HFF-Myc (cell line): ENCODE results near the gene SLC39A12.

Experiments
- DNase-seq: peaks from one replicate; pipeline ENCODE4 v3.0.0-alpha.2; 2011; ENCODE audit warnings: low read depth; ENCODE audit errors: extremely low read depth
- H3K4me3 ChIP-seq: replicated peaks from 2 replicates; pipeline ENCODE4 v1.5.1; 2011; ENCODE audit warnings: low read depth, mild to moderate bottlenecking, control low read depth, low read length
- CTCF ChIP-seq: IDR thresholded peaks from 2 replicates; pipeline ENCODE4 v1.5.1; 2012; ENCODE audit warnings: mild to moderate bottlenecking, low read depth, low read length, control low read depth; ENCODE audit errors: missing control alignments

The SLC39A12 gene

GRCh38 chr10:17961551-17962422 is 10.1 kb downstream of the SLC39A12 start:
- H3K4me3 ChIP-seq = no peak overlapping the region
- no peak for TF ChIP-seq CTCF
- no peak for DNase-seq

- no peak for TF ChIP-seq CTCF
- DNase-seq = no peak
- H3K4me3 ChIP-seq = no peak overlapping the region
Measured at GRCh38 chr10:17963431-17963830, 11.7 kb downstream of the SLC39A12 start.

- no peak overlapping the region for H3K4me3 ChIP-seq
- DNase-seq = no peak
- TF ChIP-seq CTCF = no peak
Measured at GRCh38 chr10:17965649-17966235, 14.0 kb downstream of the SLC39A12 start.

- no peak for TF ChIP-seq CTCF
Measured at GRCh38 chr10:17974505-17974904, 22.8 kb downstream of the SLC39A12 start.

GRCh38 chr10:17980846-17981565 is 29.3 kb downstream of the SLC39A12 start:
- no peak for TF ChIP-seq CTCF
- no peak overlapping the region for H3K4me3 ChIP-seq
- DNase-seq = no peak

More at GRCh38 chr10:17974505-17974904, 22.8 kb downstream of the SLC39A12 start:
- no peak overlapping the region for H3K4me3 ChIP-seq
- no peak for DNase-seq

- no peak for TF ChIP-seq CTCF
- DNase-seq = peak; percentile 42
Measured at GRCh38 chr10:17981766-17982380, 30.2 kb downstream of the SLC39A12 start.

More at GRCh38 chr10:17981766-17982380, 30.2 kb downstream of the SLC39A12 start:
- H3K4me3 ChIP-seq = no peak overlapping the region
